Measurements from ENCODE around the gene TADA2B. TPM values are rescaled to one million over a fixed set of nuclear protein-coding genes. Genes with fewer than 3 reads are reported as not detected.

TADA2B gene
- total and polyA plus RNA-seq, 2 of the 4 experiments (the other 2 are of a cell fraction) = 6.1 to 8.6 TPM

DNA sequence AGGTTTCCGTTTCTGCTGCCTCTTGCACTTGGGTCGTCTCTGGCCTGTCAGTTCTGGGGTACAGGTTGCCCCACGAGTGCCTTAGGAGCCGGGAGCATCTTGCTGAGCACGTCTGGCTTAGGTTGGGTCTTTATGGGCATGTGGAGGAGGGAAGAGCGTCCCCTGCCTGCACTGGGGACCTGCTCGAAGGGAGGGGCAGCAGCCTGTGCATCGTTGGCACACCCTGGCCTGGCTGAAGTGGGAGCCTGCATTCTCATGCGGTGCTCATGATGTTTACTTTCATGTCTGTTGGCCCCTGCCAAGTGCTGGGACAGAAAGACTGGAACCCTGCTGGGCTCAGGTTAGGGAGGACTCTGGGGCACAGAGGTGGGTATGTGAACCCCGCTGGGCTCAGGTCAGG is 23.8 kb upstream of the TADA2B start:
- DNase-seq = no peak
- H3K14ac ChIP-seq (replicated peaks; ENCODE audit: low read depth, low read length) = no peak overlapping the region
- H2BK5ac ChIP-seq (ENCODE audit: low read depth, low read length, poor library complexity, severe bottlenecking) = no peak overlapping the region
- no peaks in the 10 kb centered on the region for H3K9me3 ChIP-seq (ENCODE audit: control insufficient read depth, insufficient read depth, low read length)
- no peak overlapping the region for H3K23ac ChIP-seq (ENCODE audit: low read depth, low read length)
- H2BK20ac ChIP-seq (ENCODE audit: low read depth, low read length) = no peak overlapping the region
- BruUV-seq (replicated peaks) = no TSS peak
- no peak for TF ChIP-seq POLR2A (IDR thresholded peaks at IDR 0.05; ENCODE audit: low read depth, low read length)
- TF ChIP-seq SMC3 (IDR thresholded peaks at IDR 0.05; ENCODE audit: low read depth, low read length) = no peak
- peaks cover 25 to 60% of the 10 kb centered on the region in 2 experiments for H3K79me1 ChIP-seq (ENCODE audit: low read depth in 1 of 2, low read length in 2 of 2)
- intact Hi-C loops (cut with micrococcal nuclease) = no loop called here
- WGBS, 2 experiments (ENCODE audit: extremely low coverage in 2 of 2, insufficient read length in 1 of 2) = 100% methylated on average over 2 of the region's 10 CpGs; no CpG with 5 or more reads in 1 of the 2 experiments
- H3K4ac ChIP-seq (ENCODE audit: low read depth, low read length) = no peak overlapping the region
- no peak overlapping the region for H2AK5ac ChIP-seq (ENCODE audit: low read depth, low read length)
- no peak overlapping the region for H3K4me3 ChIP-seq (ENCODE audit: insufficient read depth, low read depth, low read length)
- H3K27ac ChIP-seq (ENCODE audit: insufficient read depth, low read length) = no peak overlapping the region
- H2AK9ac ChIP-seq (replicated peaks; ENCODE audit: low read depth, low read length, poor library complexity) = no peak overlapping the region
- H3K9me1 ChIP-seq (ENCODE audit: insufficient read depth, low read length) = peaks cover 23% of the 10 kb centered on the region
- no peaks in the 10 kb centered on the region for H3K27me3 ChIP-seq (ENCODE audit: control insufficient read depth, insufficient read depth, low read length)
- no peak overlapping the region for H4K8ac ChIP-seq (ENCODE audit: low read depth in 2 of 2, low read length in 2 of 2)
- H4K91ac ChIP-seq (ENCODE audit: insufficient read depth, low read depth, low read length) = no peak overlapping the region
- no peak overlapping the region for H3K56ac ChIP-seq (ENCODE audit: extremely low read depth, insufficient read depth, low read length)
- H4K5ac ChIP-seq (ENCODE audit: low read depth, low read length) = no peak overlapping the region
- CTCF ChIA-PET = no interaction called here
- no peak overlapping the region for H3K4me2 ChIP-seq (ENCODE audit: low read depth, low read length)
- POLR2A ChIA-PET (ENCODE audit: unreplicated experiment) = no interaction called here
- no peak overlapping the region for H2BK15ac ChIP-seq (ENCODE audit: low read depth, low read length)
- H4K20me1 ChIP-seq (ENCODE audit: insufficient read depth, low read length) = no peaks in the 10 kb centered on the region
- no peak overlapping the region for H2AFZ ChIP-seq (replicated peaks; ENCODE audit: low read length, poor library complexity)
- H3K4me1 ChIP-seq (ENCODE audit: control insufficient read depth, insufficient read depth, low read length) = peaks cover 8% of the 10 kb centered on the region
- H2BK120ac ChIP-seq (ENCODE audit: low read depth, low read length) = no peak overlapping the region
- dilution Hi-C loops (cut with HindIII; ENCODE audit: low sequenced_read_pairs, unreplicated experiment) = no loop called here
- ATAC-seq (ENCODE audit: low read depth) = no peak
- H3K18ac ChIP-seq (ENCODE audit: low read depth, low read length) = no peak overlapping the region
- peaks cover 44% of the 10 kb centered on the region for H3K36me3 ChIP-seq (ENCODE audit: control insufficient read depth, insufficient read depth, low read length)
- H3K9ac ChIP-seq (ENCODE audit: low read depth, low read length) = no peak overlapping the region
- in situ Hi-C loops (cut with MboI; ENCODE audit: low sequenced_read_pairs) = no loop called here

Measured in IMR-90 (cell line).